OCI-LY3 (cell line): ENCODE results near the gene PMEL.

Experiments
- H2AFZ ChIP-seq: fragments of 200-600, 300-600 bp; shearing (Covaris generic); 2 replicates; pipeline ENCODE4 v1.6.0; 2014; ENCODE audit warnings: antibody characterized with exemption, low read depth, low read length
- H3K27ac ChIP-seq: fragments of 200-600, 300-600 bp; sonication (generic); 2 replicates; pipeline ENCODE4 v1.5.1; 2014; ENCODE audit warnings: mild to moderate bottlenecking, low read length, moderate library complexity, mixed read lengths
- H3K27me3 ChIP-seq: fragments of 200-600, 300-600 bp; sonication (generic); 2 replicates; pipeline ENCODE4 v1.6.1; 2014; ENCODE audit warnings: low read depth, low read length, mixed read lengths
- H3K36me3 ChIP-seq: fragments of 200-600, 300-600 bp; sonication (generic); replicated peaks from 2 replicates; pipeline ENCODE3; 2014; ENCODE audit warnings: low read depth, low read length, mixed read lengths
- H3K4me1 ChIP-seq: fragments of 300-600, 200-600 bp; sonication (generic); 2 replicates; pipeline ENCODE4 v1.6.1; 2014; ENCODE audit warnings: low read length, mixed read lengths
- H3K4me2 ChIP-seq: fragments of 200-600, 300-600 bp; sonication (generic); 2 replicates; pipeline ENCODE4 v1.6.1; 2014; ENCODE audit warnings: low read length, mixed read lengths
- H3K4me3 ChIP-seq: fragments of 300-600, 200-600 bp; sonication (generic); 2 replicates; pipeline ENCODE4 v1.5.1; 2014; ENCODE audit warnings: antibody characterized with exemption, mild to moderate bottlenecking, low read length, moderate library complexity
- H3K79me2 ChIP-seq: fragments of 300-600, 200-600 bp; shearing (Covaris generic); 2 replicates; pipeline ENCODE4 v1.6.1; 2014; ENCODE audit warnings: mild to moderate bottlenecking, low read length, mixed read lengths
- H3K9ac ChIP-seq: fragments of 300-600, 200-600 bp; shearing (Covaris generic); 2 replicates; pipeline ENCODE4 v1.6.0; 2014; ENCODE audit warnings: mild to moderate bottlenecking, low read length, moderate library complexity
- H3K9me3 ChIP-seq: fragments of 200-600, 300-600 bp; shearing (Covaris generic); 2 replicates; pipeline ENCODE4 v1.6.1; 2014; ENCODE audit warnings: low read length, mixed read lengths; ENCODE audit not compliant: insufficient read depth
- H4K20me1 ChIP-seq: fragments of 200-600, 300-600 bp; sonication (generic); 2 replicates; pipeline ENCODE4 v1.6.1; 2016; ENCODE audit warnings: low read length, mixed read lengths; ENCODE audit not compliant: insufficient read depth
- CTCF ChIP-seq: fragments of 200-600, 300-600 bp; sonication (generic); IDR thresholded peaks from 2 replicates; pipeline ENCODE4 v1.5.1; 2014; ENCODE audit warnings: antibody characterized with exemption, low read length, low read depth
- EZH2phosphoT487 ChIP-seq: fragments of 200-600 bp; shearing (Covaris generic); IDR thresholded peaks from 2 replicates; pipeline ENCODE4 v1.6.1; 2018; ENCODE audit warnings: antibody characterized with exemption, mixed run types, low read depth

PMEL gene

GRCh38 chr12:55933169-55933798 is 32.6 kb downstream of the PMEL start:
- no peak overlapping the region for H3K27ac ChIP-seq
- H3K9me3 ChIP-seq, result peaks cover 4% of the 10 kb centered on the region; the same call in 1 of the 2 replicates
- TF ChIP-seq CTCF, result no peak
- no peak for TF ChIP-seq EZH2phosphoT487
- no peak overlapping the region for H3K9ac ChIP-seq
- H3K4me1 ChIP-seq, result peaks cover 34% of the 10 kb centered on the region
- H3K27me3 ChIP-seq, result peaks cover 3% of the 10 kb centered on the region; the same call in 1 of the 2 replicates
- no peaks in the 10 kb centered on the region for H4K20me1 ChIP-seq
- H3K79me2 ChIP-seq, result peaks cover 6% of the 10 kb centered on the region; the same call in 1 of the 2 replicates
- no peak overlapping the region for H2AFZ ChIP-seq
- no peak overlapping the region for H3K4me3 ChIP-seq
- no peaks in the 10 kb centered on the region for H3K36me3 ChIP-seq
- H3K4me2 ChIP-seq, result no peak overlapping the region

- no peaks in the 10 kb centered on the region for H4K20me1 ChIP-seq
- peaks cover 4% of the 10 kb centered on the region; the same call in 1 of the 2 replicates for H3K9me3 ChIP-seq
- H3K4me2 ChIP-seq, result peak overlapping the region; percentile 76
- H3K79me2 ChIP-seq, result peaks cover 12% of the 10 kb centered on the region
- no peak overlapping the region for H3K27ac ChIP-seq
- H2AFZ ChIP-seq, result peak overlapping the region; percentile 75; the same call in 1 of the 2 replicates
- peaks cover 34% of the 10 kb centered on the region for H3K4me1 ChIP-seq
- no peaks in the 10 kb centered on the region for H3K36me3 ChIP-seq
- H3K27me3 ChIP-seq, result peaks cover 3% of the 10 kb centered on the region; the same call in 1 of the 2 replicates
- no peak for TF ChIP-seq CTCF
- TF ChIP-seq EZH2phosphoT487, result no peak
- H3K4me3 ChIP-seq, result peak overlapping the region; percentile 78
- H3K9ac ChIP-seq, result peak overlapping the region; percentile 73
Measured at GRCh38 chr12:55932551-55932910, 33.3 kb downstream of the PMEL start.

GRCh38 chr12:55931780-55932550 is 33.9 kb downstream of the PMEL start:
- Histone ChIP-seq H3K4me3 (peak overlapping the region; percentile 78), H3K79me2 (peaks cover 17% of the 10 kb centered on the region), H3K9me3 (peaks cover 4% of the 10 kb centered on the region; the same call in 1 of the 2 replicates), H4K20me1 (no peaks in the 10 kb centered on the region), H3K4me2 (peak overlapping the region; percentile 76), H3K9ac (peak overlapping the region; percentile 73), H3K4me1 (peaks cover 34% of the 10 kb centered on the region), H2AFZ (peak overlapping the region; percentile 75), H3K27me3 (peaks cover 3% of the 10 kb centered on the region; the same call in 1 of the 2 replicates), H3K36me3 (no peaks in the 10 kb centered on the region), H3K27ac (0 out of 2 replicates have a peak overlapping the region, but pooled peaks have one; percentile 13)
- TF ChIP-seq CTCF, result no peak
- no peak for TF ChIP-seq EZH2phosphoT487

GRCh38 chr12:55931317-55931779 is 34.5 kb downstream of the PMEL start:
- Histone ChIP-seq H3K79me2 (peaks cover 20% of the 10 kb centered on the region), H3K27me3 (peaks cover 3% of the 10 kb centered on the region; the same call in 1 of the 2 replicates), H3K27ac (peak overlapping the region; percentile 13), H3K36me3 (no peaks in the 10 kb centered on the region), H4K20me1 (no peaks in the 10 kb centered on the region), H3K9me3 (peaks cover 4% of the 10 kb centered on the region; the same call in 1 of the 2 replicates), H3K9ac (peak overlapping the region; percentile 73), H3K4me2 (peak overlapping the region; percentile 76), H2AFZ (peak overlapping the region; percentile 65), H3K4me1 (peaks cover 34% of the 10 kb centered on the region), H3K4me3 (peak overlapping the region; percentile 78)
- TF ChIP-seq EZH2phosphoT487 (no peak), CTCF (no peak)
